ENCODE results near the gene SFMBT2. TPM values are rescaled to one million over a fixed set of nuclear protein-coding genes. Genes with fewer than 3 reads are reported as not detected.

Gene SFMBT2
- total and polyA plus RNA-seq, 10 of the 15 experiments (the other 5 are each of a cell fraction or from before 2014, with no cell fraction given) = 2.8 to 29.6 (median 15.1) TPM

DNA sequence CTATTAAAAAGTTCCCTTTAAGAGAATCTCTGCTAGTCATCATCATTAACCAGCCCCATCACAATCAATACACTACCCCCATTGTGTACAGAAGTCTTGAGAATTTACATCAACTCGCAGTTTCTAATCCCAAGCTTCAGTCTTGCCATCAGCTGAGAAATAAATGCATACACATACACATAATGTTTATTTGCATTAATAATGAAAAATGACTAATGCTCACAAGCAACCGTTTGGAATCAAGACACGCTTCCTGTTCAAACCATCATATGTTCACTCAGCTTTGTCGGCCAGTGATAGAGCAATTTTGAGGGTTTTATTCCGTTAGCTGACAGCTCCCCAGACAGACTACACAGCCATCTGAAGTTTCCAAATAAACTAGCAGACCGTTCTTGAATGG is 287.1 kb downstream of the SFMBT2 start:
- Histone ChIP-seq H3K4me1 (ENCODE audit: control insufficient read depth, insufficient read depth, low read length) (no peaks in the 10 kb centered on the region), H3K27ac (ENCODE audit: control insufficient read depth, insufficient read depth) (no peak overlapping the region), H3K9ac (ENCODE audit: control insufficient read depth, insufficient read depth, low read length) (no peak overlapping the region), H3K4me2 (ENCODE audit: control insufficient read depth, insufficient read depth) (no peak overlapping the region), H3K9me3 (replicated peaks; ENCODE audit: control insufficient read depth, insufficient read depth, low read length) (no peaks in the 10 kb centered on the region), H3K79me2 (ENCODE audit: control insufficient read depth, insufficient read depth, low read length) (no peaks in the 10 kb centered on the region), H3K36me3 (ENCODE audit: control insufficient read depth in 2 of 2, insufficient read depth in 2 of 2, low read length in 1 of 2) (no peaks in the 10 kb centered on the region), H3K4me3 (no peak overlapping the region), H3K27me3 (replicated peaks in 1 of 2; ENCODE audit: control insufficient read depth in 2 of 2, insufficient read depth in 2 of 2, low read length in 1 of 2) (no peaks in the 10 kb centered on the region; a peak in 1 of 4 replicates), H2AFZ (ENCODE audit: control insufficient read depth, low read depth, low read length) (no peak overlapping the region), H4K20me1 (ENCODE audit: control insufficient read depth, insufficient read depth) (no peaks in the 10 kb centered on the region)
- intact Hi-C loops (cut with micrococcal nuclease; ENCODE audit: unreplicated experiment) (loop anchor here (5.0 kb wide), 1 partner anchor 564 kb away; no protein-coding TSS in a partner anchor), in situ Hi-C loops (cut with MboI) (loop anchor here (5.0 kb wide), 1 partner anchor 294 kb away; no protein-coding TSS in a partner anchor)
- ChIA-PET RAD21 (ENCODE audit: unreplicated experiment) (no interaction called here), CTCF (interaction anchor here (1.0 to 1.2 kb wide), 4 partner anchors 11 to 285 kb away, joined by 3 to 4 read pairs (median 3); no protein-coding TSS in a partner anchor), POLR2A (no interaction called here), SMC1A (ENCODE audit: uncharacterized antibody, unreplicated experiment) (interaction anchor here (1.0 kb wide), 1 partner anchor 30 kb away, joined by 3 read pairs; no protein-coding TSS in a partner anchor)
- WGBS (ENCODE audit: insufficient coverage, insufficient replicate concordance, low lambda C conversion rate, missing lambda C conversion rate) = 26% methylated on average over 6 of the region's 6 CpGs
- no TSS peak for BruUV-seq (replicated peaks)
- TF ChIP-seq TBL1XR1 (IDR thresholded peaks at IDR 0.05; ENCODE audit: low read depth, low read length) = no peak
- no peak for TF ChIP-seq FOS (IDR thresholded peaks at IDR 0.05; ENCODE audit: borderline replicate concordance, extremely low read depth, insufficient read length)
- TF ChIP-seq RAD51 (IDR thresholded peaks at IDR 0.05) = no peak
- no peak for TF ChIP-seq EZH2 (IDR thresholded peaks at IDR 0.05; ENCODE audit: borderline replicate concordance, control insufficient read depth, low read depth, low read length)
- no peak for TF ChIP-seq SREBF2 (IDR thresholded peaks at IDR 0.05; ENCODE audit: low read length)
- no peak for TF ChIP-seq ZSCAN29 (IDR thresholded peaks at IDR 0.05)
- TF ChIP-seq RCOR1 (conservative IDR thresholded peaks at IDR 0.05; ENCODE audit: low read depth, low read length) = no peak
- TF ChIP-seq BHLHE40 (IDR thresholded peaks at IDR 0.05; ENCODE audit: borderline replicate concordance in 1 of 2, low read depth in 2 of 2, low read length in 1 of 2) = no peak
- no peak for TF ChIP-seq SUPT20H (IDR thresholded peaks at IDR 0.05; ENCODE audit: borderline replicate concordance, control insufficient read depth, low read depth, low read length)
- TF ChIP-seq SIN3A (IDR thresholded peaks at IDR 0.05; ENCODE audit: low read depth, low read length) = no peak
- no peak for TF ChIP-seq BRCA1 (IDR thresholded peaks at IDR 0.05; ENCODE audit: low read depth, low read length)
- no peak for TF ChIP-seq NFIC (IDR thresholded peaks at IDR 0.05; ENCODE audit: low read depth, low read length)
- TF ChIP-seq ZNF622 (IDR thresholded peaks at IDR 0.05) = no peak
- no peak for TF ChIP-seq NR2F1 (conservative IDR thresholded peaks at IDR 0.05)
- TF ChIP-seq, protein P1, sequence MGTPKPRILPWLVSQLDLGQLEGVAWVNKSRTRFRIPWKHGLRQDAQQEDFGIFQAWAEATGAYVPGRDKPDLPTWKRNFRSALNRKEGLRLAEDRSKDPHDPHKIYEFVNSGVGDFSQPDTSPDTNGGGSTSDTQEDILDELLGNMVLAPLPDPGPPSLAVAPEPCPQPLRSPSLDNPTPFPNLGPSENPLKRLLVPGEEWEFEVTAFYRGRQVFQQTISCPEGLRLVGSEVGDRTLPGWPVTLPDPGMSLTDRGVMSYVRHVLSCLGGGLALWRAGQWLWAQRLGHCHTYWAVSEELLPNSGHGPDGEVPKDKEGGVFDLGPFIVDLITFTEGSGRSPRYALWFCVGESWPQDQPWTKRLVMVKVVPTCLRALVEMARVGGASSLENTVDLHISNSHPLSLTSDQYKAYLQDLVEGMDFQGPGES (IDR thresholded peaks at IDR 0.05) = no peak
- no peak for TF ChIP-seq ZNF217 (IDR thresholded peaks at IDR 0.05)
- TF ChIP-seq NRF1 (conservative IDR thresholded peaks at IDR 0.05; ENCODE audit: low read depth, low read length) = no peak
- no peak for TF ChIP-seq POLR2AphosphoS5 (IDR thresholded peaks at IDR 0.05; ENCODE audit: low read length)
- DNase-seq (ENCODE audit: low read depth, low spot score) (no peak), FAIRE-seq (no peak), ATAC-seq (no peak)
